PFSK-1 (cell line): ENCODE results near the gene CC2D2B.

ENCODE experiments used
- FOXP2 ChIP-seq: optimal IDR thresholded peaks from 2 replicates; pipeline ENCODE3; 2011; ENCODE audit warnings: borderline replicate concordance, control low read depth, inconsistent platforms; ENCODE audit not compliant: insufficient read depth; ENCODE audit errors: extremely low read length, extremely low read depth
- POLR2AphosphoS5 ChIP-seq: IDR thresholded peaks from 2 replicates; pipeline ENCODE4 v1.6.1; 2012; ENCODE audit warnings: low read depth, mild to moderate bottlenecking, control low read depth, low read length, moderate library complexity
- REST ChIP-seq, 2 experiments: IDR thresholded peaks; 2 replicates each; pipeline versions ENCODE4 v1.6.1 to v1.8.0; 2011 to 2012; ENCODE audit warnings: low read depth in 2 of 2, low read length in 2 of 2, control low read depth in 1 of 2, inconsistent platforms in 1 of 2, mild to moderate bottlenecking in 1 of 2, moderate library complexity in 1 of 2; ENCODE audit not compliant: insufficient read depth in 1 of 2
- SIN3A ChIP-seq: IDR thresholded peaks from 2 replicates; pipeline ENCODE4 v1.6.1; 2012; ENCODE audit warnings: mild to moderate bottlenecking, low read length, moderate library complexity, borderline replicate concordance; ENCODE audit not compliant: insufficient read depth
- TAF1 ChIP-seq: IDR thresholded peaks from 2 replicates; pipeline ENCODE4 v1.6.1; 2012; ENCODE audit warnings: low read length, control low read depth, borderline replicate concordance; ENCODE audit not compliant: insufficient read depth

CC2D2B gene

GRCh38 chr10:96072674-96073073, 164.9 kb downstream of the CC2D2B start:
- no peak for TF ChIP-seq SIN3A
- no peak for TF ChIP-seq POLR2AphosphoS5
- no peak for TF ChIP-seq REST (IDR thresholded peaks at IDR 0.05; ENCODE audit: insufficient read depth in 1 of 2, low read depth in 2 of 2, low read length in 2 of 2)
- TF ChIP-seq FOXP2, result no peak
- no peak for TF ChIP-seq TAF1

- TF ChIP-seq TAF1 (no peak), REST (IDR thresholded peaks at IDR 0.05; ENCODE audit: insufficient read depth in 1 of 2, low read depth in 2 of 2, low read length in 2 of 2) (no peak), FOXP2 (no peak), SIN3A (no peak), POLR2AphosphoS5 (no peak)
Observed at GRCh38 chr10:96073722-96074121, 165.9 kb downstream of the CC2D2B start.

- TF ChIP-seq FOXP2 (no peak), POLR2AphosphoS5 (no peak), REST (IDR thresholded peaks at IDR 0.05; ENCODE audit: insufficient read depth in 1 of 2, low read depth in 2 of 2, low read length in 2 of 2) (no peak), SIN3A (no peak), TAF1 (no peak)
Observed at GRCh38 chr10:96074776-96075175, 167.0 kb downstream of the CC2D2B start.

- TF ChIP-seq POLR2AphosphoS5 (no peak), TAF1 (no peak)
Observed at GRCh38 chr10:96075977-96076376, 168.2 kb downstream of the CC2D2B start.

GRCh38 chr10:96077156-96077555, 169.4 kb downstream of the CC2D2B start:
- TF ChIP-seq REST (IDR thresholded peaks at IDR 0.05; ENCODE audit: insufficient read depth in 1 of 2, low read depth in 2 of 2, low read length in 2 of 2), result no peak
- TF ChIP-seq TAF1, result no peak
- TF ChIP-seq FOXP2, result no peak
